IgD-negative memory B cell (primary cell): Measurements from ENCODE around the gene RTN4R. TPM values are rescaled to one million over a fixed set of nuclear protein-coding genes. Genes with fewer than 3 reads are reported as not detected.
A peak's percentile ranks its signal among the peaks of the same experiment; 100 is the strongest.

Source experiments
- H3K27ac Mint-ChIP-seq, 3 donors: one replicate each; pipeline ENCODE4 v1.8.0; 2020 to 2022; ENCODE audit warnings: mild to moderate bottlenecking in 3 of 3, mixed read lengths in 3 of 3, moderate library complexity in 1 of 3
- H3K27me3 Mint-ChIP-seq: one replicate; pipeline ENCODE4 v1.8.0; 2021; ENCODE audit warnings: mixed read lengths
- H3K36me3 Mint-ChIP-seq: one replicate; pipeline ENCODE4 v1.8.0; 2020; ENCODE audit warnings: mild to moderate bottlenecking, mixed read lengths
- H3K4me1 Mint-ChIP-seq, 3 donors: one replicate each; pipeline ENCODE4 v1.8.0; 2020 to 2022; ENCODE audit warnings: mixed read lengths in 3 of 3, mild to moderate bottlenecking in 1 of 3
- H3K4me3 Mint-ChIP-seq, 4 donors: one replicate each; pipeline ENCODE4 v1.8.0; 2020 to 2022; ENCODE audit warnings: mild to moderate bottlenecking in 4 of 4, mixed read lengths in 4 of 4, moderate library complexity in 3 of 4
- H3K9me3 Mint-ChIP-seq, 3 donors: one replicate each; pipeline ENCODE4 v1.8.0; 2020 to 2021; ENCODE audit warnings: mixed read lengths in 3 of 3, mild to moderate bottlenecking in 1 of 3
- polyA plus RNA-seq: library from polyadenylated mRNA; unstranded; fragments of 300-500 nt; fragmentation: Illumina TruSeq; gene quantifications from one replicate; pipeline ENCODE4 v1.2.3, GENCODE V29; 2021

Gene RTN4R
- polyA plus RNA-seq, 1 donor from 2014 or later: not detected

DNA sequence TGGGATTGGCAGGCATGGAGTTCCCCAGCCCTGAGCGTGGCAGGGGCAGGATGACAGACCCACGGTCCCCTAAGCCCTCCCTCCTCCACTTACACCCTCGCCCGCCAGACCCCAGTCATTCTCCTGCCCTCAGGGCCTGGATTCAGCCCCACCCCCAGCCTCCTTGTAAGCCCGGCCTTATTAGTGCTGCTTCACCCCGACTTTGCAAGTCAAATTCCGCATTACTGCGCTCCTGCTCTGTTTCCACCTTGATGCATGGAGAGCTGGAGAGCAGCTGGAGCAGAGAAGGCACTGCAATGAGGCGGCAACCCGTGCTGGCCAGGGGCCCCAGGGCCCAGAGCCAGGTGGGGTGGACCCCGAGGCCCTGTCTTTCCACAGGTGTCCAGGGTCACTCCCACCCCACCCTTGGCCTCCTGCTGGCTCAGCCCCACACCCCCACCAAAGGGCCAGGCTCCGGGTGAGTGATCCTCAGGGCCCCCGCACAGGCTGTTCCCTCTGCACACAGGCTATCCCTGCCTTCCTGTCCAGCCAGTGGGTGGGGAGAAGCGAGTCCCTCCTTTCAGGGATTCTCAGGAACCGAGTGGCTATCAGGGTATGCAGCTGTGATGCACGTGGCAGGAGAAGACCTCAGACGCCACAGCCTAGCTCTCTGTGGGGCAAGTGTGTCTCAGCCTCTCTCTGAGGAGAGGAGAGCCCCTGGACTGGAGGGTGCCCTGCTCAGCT lies 36.4 kb downstream of the RTN4R start:
- H3K4me3 Mint-ChIP-seq: no peak overlapping the region
- H3K9me3 Mint-ChIP-seq: no peaks in the 10 kb centered on the region
- H3K36me3 Mint-ChIP-seq: no peaks in the 10 kb centered on the region
- H3K4me1 Mint-ChIP-seq: no peaks in the 10 kb centered on the region
- no peaks in the 10 kb centered on the region for H3K27me3 Mint-ChIP-seq
- no peak overlapping the region for H3K27ac Mint-ChIP-seq

DNA sequence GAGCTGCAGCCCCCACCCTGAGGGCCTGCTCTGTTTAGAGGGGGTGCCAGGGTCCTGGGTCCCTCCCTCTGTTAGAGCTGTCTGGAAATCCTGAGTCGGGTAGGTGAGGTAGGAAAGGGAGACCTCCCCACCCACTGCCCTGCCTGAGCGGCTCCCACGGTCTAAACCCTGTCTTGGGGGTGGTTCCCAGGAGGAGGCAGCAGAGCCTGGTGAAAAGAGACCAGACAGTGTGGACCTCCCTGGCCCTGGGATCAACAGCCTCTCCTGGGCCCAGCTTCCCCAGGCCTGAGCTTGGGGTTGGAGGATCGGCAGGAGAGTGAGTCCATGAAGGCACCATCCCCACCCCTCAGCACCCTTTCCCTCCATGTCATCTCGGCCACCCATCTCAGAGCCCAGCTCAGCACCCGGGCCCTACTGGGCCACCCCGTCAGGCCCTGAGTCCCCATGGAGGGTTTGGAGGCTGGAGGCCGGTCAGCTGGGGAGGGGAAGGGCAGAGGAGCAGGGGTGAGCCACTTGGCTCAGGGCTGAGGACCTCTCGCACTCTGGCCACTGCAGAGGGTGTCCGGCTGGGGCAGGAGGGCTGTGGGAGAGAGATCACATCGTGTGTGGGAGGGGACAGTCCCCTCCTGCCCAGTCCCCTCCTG lies 37.2 kb downstream of the RTN4R start:
- no peaks in the 10 kb centered on the region for H3K27me3 Mint-ChIP-seq
- no peaks in the 10 kb centered on the region for H3K4me1 Mint-ChIP-seq
- H3K4me3 Mint-ChIP-seq: no peak overlapping the region
- no peaks in the 10 kb centered on the region for H3K9me3 Mint-ChIP-seq
- H3K36me3 Mint-ChIP-seq: no peaks in the 10 kb centered on the region
- no peak overlapping the region for H3K27ac Mint-ChIP-seq

DNA sequence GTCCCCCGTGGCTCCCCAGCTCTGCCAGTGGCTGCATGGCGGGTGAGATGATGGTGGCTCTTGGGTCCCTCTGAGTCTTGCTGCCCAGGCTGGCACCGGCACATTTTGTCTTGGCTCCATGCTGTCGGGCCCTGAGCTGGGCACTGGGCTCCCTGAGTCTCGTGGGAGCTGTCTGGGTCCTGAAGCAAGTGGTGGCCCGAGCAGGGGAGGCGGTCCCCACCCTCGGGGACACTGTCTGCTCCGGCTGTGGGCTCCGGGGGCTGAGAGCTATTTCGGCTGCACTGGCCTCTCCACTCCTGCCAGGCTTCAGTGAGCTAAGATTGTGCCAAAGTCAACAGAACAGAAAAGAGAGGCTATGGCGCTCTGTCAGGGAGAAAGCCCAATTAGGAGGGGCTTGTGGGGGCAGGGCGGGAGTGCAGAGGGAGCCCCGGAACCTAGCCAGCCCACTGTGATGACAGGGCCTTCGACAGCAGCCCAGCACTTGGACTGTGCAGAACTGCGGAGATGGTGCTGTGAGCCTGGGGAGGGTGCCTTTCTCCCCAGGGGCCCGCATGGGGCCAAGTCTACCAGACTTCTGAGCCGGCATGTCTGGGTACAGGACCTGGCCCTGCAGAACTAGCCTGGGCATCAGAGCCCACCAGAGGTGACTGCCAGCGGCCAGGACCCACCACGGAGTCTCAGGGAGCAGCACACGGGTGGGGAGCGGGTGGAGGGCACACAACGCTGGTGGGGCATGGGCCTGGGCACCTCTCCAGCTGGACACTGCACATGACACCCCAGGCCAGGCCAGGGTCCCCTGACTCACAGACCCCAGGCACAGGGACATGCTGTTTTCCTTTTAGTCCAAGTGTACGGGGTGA lies 38.0 kb downstream of the RTN4R start:
- no peaks in the 10 kb centered on the region for H3K4me1 Mint-ChIP-seq
- H3K4me3 Mint-ChIP-seq: no peak overlapping the region

DNA sequence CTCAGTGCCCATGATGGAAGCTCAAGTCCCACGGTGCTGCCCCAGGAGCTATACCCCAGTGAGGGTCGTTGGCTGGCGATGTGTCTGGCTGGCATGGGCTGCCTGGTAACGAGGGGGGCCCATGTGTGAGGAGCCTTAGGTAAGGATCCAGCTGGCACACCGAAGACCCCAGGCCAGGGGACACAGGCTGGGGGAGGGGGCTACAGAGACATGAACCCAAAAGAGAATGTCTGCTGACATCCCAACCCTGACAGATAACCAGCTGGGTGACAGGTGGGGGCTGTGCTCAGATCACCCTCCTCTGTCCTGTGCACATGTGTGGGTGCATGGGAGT lies 39.2 kb downstream of the RTN4R start:
- no peak overlapping the region for H3K4me3 Mint-ChIP-seq
- no peaks in the 10 kb centered on the region for H3K4me1 Mint-ChIP-seq
- no peaks in the 10 kb centered on the region for H3K27me3 Mint-ChIP-seq
- no peak overlapping the region for H3K27ac Mint-ChIP-seq
- H3K36me3 Mint-ChIP-seq: no peaks in the 10 kb centered on the region
- no peaks in the 10 kb centered on the region for H3K9me3 Mint-ChIP-seq

More for the DNA sequence above, 38.0 kb downstream of the RTN4R start:
- no peaks in the 10 kb centered on the region for H3K9me3 Mint-ChIP-seq
- H3K36me3 Mint-ChIP-seq: no peaks in the 10 kb centered on the region
- H3K27ac Mint-ChIP-seq: no peak overlapping the region
- no peaks in the 10 kb centered on the region for H3K27me3 Mint-ChIP-seq

DNA sequence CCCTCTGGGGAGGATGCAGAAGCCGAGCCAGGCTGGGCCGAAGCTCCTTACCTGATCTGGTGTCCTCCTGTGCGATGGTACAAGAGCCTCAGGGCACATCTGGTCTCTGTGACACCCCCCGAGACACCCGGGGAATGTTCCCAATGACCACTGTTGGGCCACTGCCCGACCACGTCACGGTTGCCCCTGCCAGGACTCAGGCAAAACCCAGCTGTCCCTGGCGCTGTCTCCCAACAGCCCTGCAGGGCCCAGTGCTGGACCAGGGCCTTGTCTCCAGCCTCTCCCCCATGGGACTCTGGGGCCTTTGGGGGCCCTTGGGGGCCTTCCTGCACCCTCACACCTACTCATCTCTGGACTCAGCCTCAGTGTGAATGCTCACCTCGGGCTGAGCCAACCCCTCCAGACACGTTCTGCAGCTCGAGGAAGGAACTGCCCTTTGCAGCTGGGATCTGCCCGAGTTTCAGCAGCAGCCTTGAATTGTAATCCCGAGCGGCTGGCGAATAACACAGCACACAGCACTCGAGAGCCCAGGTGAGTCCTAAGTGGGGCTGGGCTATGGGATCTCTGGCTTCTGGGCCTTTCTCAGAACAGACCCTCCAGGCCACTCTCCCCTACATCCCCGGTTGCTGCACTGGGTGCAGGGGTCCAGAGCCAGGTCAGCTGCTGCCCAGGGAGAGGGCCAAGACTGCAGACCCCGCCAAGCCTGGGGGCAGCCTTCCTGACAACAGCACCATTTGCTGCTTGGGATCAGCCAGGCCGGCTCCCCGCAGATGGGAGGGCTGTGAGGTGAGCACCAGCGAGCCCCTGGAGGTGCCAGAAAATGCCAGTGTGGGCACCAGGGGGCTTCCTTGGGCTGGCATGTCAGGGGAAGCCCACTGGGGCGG lies 39.8 kb downstream of the RTN4R start:
- Mint-ChIP-seq H3K4me1 (no peaks in the 10 kb centered on the region), H3K4me3 (no peak overlapping the region), H3K9me3 (no peaks in the 10 kb centered on the region), H3K27ac (no peak overlapping the region), H3K27me3 (no peaks in the 10 kb centered on the region), H3K36me3 (no peaks in the 10 kb centered on the region)

DNA sequence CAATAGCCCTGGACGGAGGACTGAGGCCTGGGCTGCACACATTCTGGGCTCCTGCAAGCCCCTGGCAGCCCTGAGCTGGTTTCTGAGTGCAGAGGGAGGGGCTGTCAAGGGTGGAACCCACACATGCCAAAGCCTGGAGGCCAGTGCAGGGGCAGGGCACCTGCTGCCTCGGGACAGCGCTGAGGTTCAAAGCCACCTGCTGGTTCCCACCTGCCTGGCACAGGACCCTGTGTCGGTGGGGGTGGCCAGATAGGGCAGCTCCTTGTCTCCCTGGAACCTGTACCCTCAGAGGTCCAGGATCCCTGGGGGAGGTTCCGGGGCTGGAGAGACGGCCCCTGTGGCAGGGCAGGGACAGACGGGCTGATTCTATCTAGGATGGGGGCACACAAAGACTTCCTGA lies 40.8 kb downstream of the RTN4R start:
- Mint-ChIP-seq H3K4me1 (no peaks in the 10 kb centered on the region), H3K27ac (no peak overlapping the region), H3K9me3 (no peaks in the 10 kb centered on the region), H3K36me3 (no peaks in the 10 kb centered on the region), H3K27me3 (no peaks in the 10 kb centered on the region), H3K4me3 (no peak overlapping the region)

DNA sequence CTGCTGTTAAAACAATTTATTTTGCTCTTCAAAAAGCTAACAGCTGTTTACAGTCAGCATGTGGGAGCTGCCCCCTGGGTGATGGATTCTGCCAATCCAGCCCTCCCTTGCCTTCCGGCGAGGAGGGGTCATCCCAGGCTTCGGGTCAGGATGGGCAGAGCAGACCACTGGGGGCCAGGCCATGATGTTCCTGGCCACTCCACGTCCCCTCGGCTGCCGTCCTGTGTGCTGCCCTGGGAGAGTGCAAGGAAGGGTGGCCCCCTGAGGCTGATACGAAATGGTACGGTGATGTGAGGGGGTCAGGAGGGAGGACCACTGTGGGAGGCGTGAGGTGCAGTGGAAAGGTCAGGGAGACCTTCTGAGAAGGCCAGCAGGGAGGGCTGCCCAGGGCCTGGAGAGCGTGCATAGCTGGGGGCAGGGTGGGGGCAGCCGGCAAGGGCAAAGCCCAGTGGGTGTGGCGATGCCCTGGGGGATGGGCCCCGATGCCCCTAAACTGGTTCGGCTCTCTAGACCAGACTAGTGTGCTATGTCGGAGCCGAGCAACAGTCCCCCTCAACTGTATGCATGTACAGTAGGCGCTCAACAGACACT lies 41.3 kb downstream of the RTN4R start:
- no peaks in the 10 kb centered on the region for H3K9me3 Mint-ChIP-seq
- no peak overlapping the region for H3K4me3 Mint-ChIP-seq
- H3K4me1 Mint-ChIP-seq: no peaks in the 10 kb centered on the region
- H3K36me3 Mint-ChIP-seq: no peaks in the 10 kb centered on the region
- no peaks in the 10 kb centered on the region for H3K27me3 Mint-ChIP-seq
- no peak overlapping the region for H3K27ac Mint-ChIP-seq

DNA sequence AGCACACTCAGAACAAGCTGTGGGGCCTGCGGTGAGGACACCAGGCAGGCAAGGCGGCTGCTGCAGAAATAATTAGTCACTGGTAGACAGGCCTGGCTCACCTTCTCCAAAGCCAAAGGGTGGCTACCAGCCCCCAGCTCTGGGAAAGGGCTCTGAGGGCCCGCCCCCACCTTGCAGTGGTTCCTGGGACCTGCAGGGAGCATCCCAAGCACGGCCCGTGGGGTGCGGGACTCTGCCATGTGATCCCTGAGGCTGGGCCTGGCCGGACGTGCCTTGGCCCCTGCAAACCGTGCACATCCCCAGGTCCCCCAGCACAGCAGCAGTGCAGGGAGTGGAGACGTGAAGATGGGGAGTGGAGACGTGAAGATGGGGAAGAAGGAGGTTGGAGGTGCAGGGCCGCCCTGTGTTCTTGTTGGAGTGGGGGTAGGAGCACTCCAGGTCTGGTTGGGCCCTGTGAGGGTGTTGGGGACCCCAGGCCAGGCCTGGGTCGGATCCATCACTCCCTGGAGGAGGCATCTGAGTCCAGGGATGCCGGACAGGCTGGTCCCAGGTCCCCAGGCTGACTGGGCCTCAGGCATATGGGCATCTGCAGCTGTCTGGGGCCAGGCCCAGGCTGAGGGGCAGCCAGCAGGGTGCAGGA lies 41.9 kb downstream of the RTN4R start:
- no peak overlapping the region for H3K27ac Mint-ChIP-seq
- no peaks in the 10 kb centered on the region for H3K9me3 Mint-ChIP-seq
- no peaks in the 10 kb centered on the region for H3K4me1 Mint-ChIP-seq
- H3K36me3 Mint-ChIP-seq: no peaks in the 10 kb centered on the region
- no peak overlapping the region for H3K4me3 Mint-ChIP-seq
- no peaks in the 10 kb centered on the region for H3K27me3 Mint-ChIP-seq

DNA sequence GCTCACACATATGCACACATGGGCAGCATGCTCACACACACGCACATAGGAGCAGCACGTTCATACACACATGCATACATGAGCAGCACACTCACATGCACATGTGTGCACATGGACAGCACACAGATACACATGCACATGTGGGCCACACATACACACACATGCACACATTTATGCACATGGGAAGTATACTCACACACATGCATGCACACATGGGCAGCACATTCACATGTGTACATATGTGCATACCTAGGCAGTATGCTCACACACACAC lies 42.5 kb downstream of the RTN4R start:
- no peaks in the 10 kb centered on the region for H3K27me3 Mint-ChIP-seq
- no peak overlapping the region for H3K27ac Mint-ChIP-seq
- H3K36me3 Mint-ChIP-seq: no peaks in the 10 kb centered on the region
- H3K9me3 Mint-ChIP-seq: no peaks in the 10 kb centered on the region
- H3K4me1 Mint-ChIP-seq: no peaks in the 10 kb centered on the region
- H3K4me3 Mint-ChIP-seq: no peak overlapping the region

DNA sequence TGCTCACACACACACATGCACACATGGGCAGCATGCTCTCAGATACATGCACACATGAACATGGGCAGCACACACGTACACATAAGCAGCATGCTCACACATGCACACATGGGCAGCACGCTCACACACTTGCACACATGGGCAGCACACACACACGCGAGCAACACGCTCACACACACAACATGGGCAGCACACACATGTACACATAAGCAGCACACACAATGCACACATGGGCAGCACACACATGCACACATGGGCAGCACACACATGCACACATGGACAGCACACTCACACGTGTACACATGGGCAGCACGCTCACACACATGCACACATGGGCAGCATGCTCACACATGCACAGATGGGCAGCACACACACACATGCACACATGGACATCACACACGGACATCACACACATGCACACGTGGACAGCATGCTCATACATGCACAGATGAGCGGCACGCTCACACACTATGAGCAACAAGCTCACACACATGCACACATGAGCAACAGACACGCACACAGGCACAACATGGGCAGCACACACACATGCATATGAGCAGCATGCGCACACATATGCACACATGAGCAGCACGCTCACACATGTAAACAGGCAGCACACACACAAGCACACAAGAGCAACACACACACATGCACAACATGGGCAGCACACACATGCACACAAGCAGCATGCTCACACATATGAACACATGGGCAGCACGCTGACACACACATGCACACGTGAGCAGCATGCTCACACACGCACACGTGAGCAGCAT lies 43.0 kb downstream of the RTN4R start:
- H3K4me1 Mint-ChIP-seq: no peaks in the 10 kb centered on the region
- H3K4me3 Mint-ChIP-seq: no peak overlapping the region
- H3K27me3 Mint-ChIP-seq: no peaks in the 10 kb centered on the region
- H3K27ac Mint-ChIP-seq: no peak overlapping the region
- H3K9me3 Mint-ChIP-seq: no peaks in the 10 kb centered on the region
- no peaks in the 10 kb centered on the region for H3K36me3 Mint-ChIP-seq

DNA sequence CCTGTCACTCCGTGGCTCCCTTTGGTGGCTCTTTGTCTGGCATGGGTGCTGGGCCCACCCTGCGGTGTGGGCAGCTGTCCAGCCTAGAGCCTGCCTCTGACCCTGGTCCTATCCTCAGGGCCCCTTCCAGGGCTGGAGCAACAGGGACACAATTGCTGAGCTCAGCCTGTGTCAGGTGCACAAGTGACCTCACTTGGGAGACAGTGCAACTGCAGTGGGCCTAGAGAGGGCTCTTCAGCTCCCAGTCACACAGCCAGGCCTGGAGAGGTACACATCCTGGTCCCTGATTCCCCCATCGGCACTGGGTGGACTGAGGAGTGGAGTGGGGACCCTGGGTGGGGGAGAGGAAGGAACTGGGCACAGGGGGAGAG lies 43.9 kb downstream of the RTN4R start:
- Mint-ChIP-seq H3K27ac (peak overlapping the region in 1 of 3 donors; percentile 90), H3K9me3 (no peaks in the 10 kb centered on the region), H3K4me3 (no peak overlapping the region), H3K4me1 (no peaks in the 10 kb centered on the region), H3K36me3 (no peaks in the 10 kb centered on the region), H3K27me3 (no peaks in the 10 kb centered on the region)

DNA sequence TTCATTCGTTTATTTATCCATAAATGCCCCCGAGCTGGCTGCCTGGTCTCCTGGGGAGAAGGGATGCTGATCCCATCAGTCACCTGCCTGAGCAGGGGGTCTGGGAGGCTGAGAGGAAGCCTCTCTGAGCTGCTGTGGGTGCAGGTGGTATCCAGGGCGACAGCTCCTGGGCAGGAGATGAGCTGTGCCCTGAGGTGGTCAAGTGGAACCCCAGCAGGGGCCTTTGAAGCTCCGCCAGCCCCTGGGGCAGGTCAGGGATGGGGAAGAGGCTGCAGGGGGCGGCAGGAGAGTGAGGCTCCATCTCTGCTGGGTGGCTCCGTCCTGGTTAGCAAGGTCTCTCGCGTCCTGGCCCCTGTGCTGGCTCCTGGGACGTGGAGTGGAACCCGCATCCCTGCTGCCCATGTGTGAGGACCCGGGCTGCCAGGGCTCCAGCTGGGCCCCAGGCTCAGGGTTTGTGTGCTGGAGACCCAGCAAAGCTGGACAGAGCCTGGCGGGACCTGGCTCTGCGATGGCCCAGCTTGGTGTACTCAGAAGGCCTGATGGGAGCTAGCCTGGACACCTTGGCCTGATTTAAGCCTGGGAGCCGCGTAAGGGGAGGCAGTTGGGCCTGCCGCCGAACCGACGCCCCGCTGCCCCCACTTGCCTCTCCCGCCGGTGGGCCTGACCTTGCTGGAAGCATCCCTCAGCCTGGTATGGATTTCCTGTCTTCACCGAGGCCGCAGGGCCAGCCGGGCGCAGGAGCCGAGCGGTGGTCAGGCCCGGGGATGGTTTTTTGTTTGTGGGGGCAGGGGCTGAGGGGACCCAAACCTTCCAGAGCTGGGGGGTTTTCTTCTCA lies 44.5 kb downstream of the RTN4R start:
- no peak overlapping the region for H3K27ac Mint-ChIP-seq
- H3K4me3 Mint-ChIP-seq: no peak overlapping the region
- H3K9me3 Mint-ChIP-seq: no peaks in the 10 kb centered on the region
- H3K4me1 Mint-ChIP-seq: no peaks in the 10 kb centered on the region
- H3K36me3 Mint-ChIP-seq: no peaks in the 10 kb centered on the region
- peaks cover under 1% of the 10 kb centered on the region for H3K27me3 Mint-ChIP-seq

DNA sequence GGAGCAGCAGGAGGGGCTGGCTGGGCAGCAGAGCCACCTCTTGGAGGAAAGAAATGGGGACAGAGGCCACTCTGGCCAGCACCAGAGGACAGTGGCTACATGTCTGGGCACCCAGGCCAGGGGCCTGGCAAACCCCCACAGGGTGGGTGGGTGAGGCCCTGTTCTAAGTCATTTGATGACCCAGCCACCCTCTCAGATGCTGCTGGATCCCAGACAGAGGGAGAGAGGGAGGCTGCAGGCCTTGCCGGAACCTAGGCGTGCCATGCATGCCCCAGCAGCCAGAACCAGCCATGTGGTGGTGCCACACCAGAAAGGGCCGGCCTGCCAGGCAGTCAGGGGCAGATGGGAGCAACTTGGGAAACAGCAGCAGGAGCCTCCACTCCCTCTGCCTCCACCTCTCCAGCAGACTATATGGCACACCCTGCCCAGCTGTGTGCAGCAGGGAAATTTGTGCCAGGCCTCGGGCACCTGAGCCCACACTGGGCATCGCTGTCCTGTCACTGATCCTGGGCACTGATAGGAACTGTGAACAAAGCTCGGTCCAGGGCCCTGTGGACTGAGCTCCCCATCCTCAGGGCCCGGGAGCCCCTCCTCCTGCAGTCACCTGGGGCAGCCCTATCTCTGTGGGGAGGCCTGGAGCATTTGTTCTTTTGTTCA lies 45.2 kb downstream of the RTN4R start:
- no peaks in the 10 kb centered on the region for H3K36me3 Mint-ChIP-seq
- H3K27me3 Mint-ChIP-seq: peaks cover 4% of the 10 kb centered on the region
- no peak overlapping the region for H3K4me3 Mint-ChIP-seq
- no peaks in the 10 kb centered on the region for H3K4me1 Mint-ChIP-seq
- no peak overlapping the region for H3K27ac Mint-ChIP-seq
- no peaks in the 10 kb centered on the region for H3K9me3 Mint-ChIP-seq
